ENCODE results near the gene LIMS2. TPM values are rescaled to one million over a fixed set of nuclear protein-coding genes. Genes with fewer than 3 reads are reported as not detected.

LIMS2 gene
- total and polyA plus RNA-seq, 2 donors (not counting 1 experiment from before 2014, with no cell fraction given), result 1.8 to 17.3 TPM

GRCh38 chr2:127656569-127657231 lies 18.6 kb downstream of the LIMS2 start:
- no peak overlapping the region for H3K4me3 ChIP-seq (replicated peaks in 1 of 4; ENCODE audit: control extremely low read depth in 1 of 4, insufficient read depth in 1 of 4, low read depth in 3 of 4, low read length in 4 of 4)
- no peaks in the 10 kb centered on the region for H3K27me3 ChIP-seq (ENCODE audit: control insufficient read depth, insufficient read depth, low read length)
- no peaks in the 10 kb centered on the region for H4K20me1 ChIP-seq (ENCODE audit: control insufficient read depth, extremely low read depth, insufficient read depth, low read length)
- H3K36me3 ChIP-seq (ENCODE audit: control insufficient read depth, insufficient read depth, low read length), result no peaks in the 10 kb centered on the region
- no peaks in the 10 kb centered on the region for H3K9me3 ChIP-seq (ENCODE audit: control insufficient read depth, insufficient read depth, low read depth, low read length)
- no peak for TF ChIP-seq EZH2 (IDR thresholded peaks at IDR 0.05; ENCODE audit: low read length, missing control alignments)
- TF ChIP-seq, protein P1, sequence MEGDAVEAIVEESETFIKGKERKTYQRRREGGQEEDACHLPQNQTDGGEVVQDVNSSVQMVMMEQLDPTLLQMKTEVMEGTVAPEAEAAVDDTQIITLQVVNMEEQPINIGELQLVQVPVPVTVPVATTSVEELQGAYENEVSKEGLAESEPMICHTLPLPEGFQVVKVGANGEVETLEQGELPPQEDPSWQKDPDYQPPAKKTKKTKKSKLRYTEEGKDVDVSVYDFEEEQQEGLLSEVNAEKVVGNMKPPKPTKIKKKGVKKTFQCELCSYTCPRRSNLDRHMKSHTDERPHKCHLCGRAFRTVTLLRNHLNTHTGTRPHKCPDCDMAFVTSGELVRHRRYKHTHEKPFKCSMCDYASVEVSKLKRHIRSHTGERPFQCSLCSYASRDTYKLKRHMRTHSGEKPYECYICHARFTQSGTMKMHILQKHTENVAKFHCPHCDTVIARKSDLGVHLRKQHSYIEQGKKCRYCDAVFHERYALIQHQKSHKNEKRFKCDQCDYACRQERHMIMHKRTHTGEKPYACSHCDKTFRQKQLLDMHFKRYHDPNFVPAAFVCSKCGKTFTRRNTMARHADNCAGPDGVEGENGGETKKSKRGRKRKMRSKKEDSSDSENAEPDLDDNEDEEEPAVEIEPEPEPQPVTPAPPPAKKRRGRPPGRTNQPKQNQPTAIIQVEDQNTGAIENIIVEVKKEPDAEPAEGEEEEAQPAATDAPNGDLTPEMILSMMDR (conservative IDR thresholded peaks at IDR 0.05 in 1 of 2, IDR thresholded peaks at IDR 0.05 in 1 of 2; ENCODE audit: low read depth in 1 of 2, low read length in 2 of 2), result no peak
- no peak overlapping the region for H3K27ac ChIP-seq (ENCODE audit: insufficient read depth, low read length)
- H3K4me2 ChIP-seq (ENCODE audit: extremely low read depth, insufficient read depth, low read length), result no peak overlapping the region
- no peaks in the 10 kb centered on the region for H3K4me1 ChIP-seq (ENCODE audit: control insufficient read depth, extremely low read depth, insufficient read depth, low read length)
- H3K79me2 ChIP-seq (ENCODE audit: control insufficient read depth, insufficient read depth, low read length), result no peaks in the 10 kb centered on the region
- no peak overlapping the region for H2AFZ ChIP-seq (ENCODE audit: low read length)
- H3K9ac ChIP-seq (ENCODE audit: insufficient read depth, low read length), result no peak overlapping the region
- DNase-seq (ENCODE audit: low read depth in 2 of 2), result no peak

GRCh38 chr2:127655209-127656073 lies 19.9 kb downstream of the LIMS2 start:
- DNase-seq (ENCODE audit: low read depth in 2 of 2), result no peak
- TF ChIP-seq EZH2 (IDR thresholded peaks at IDR 0.05; ENCODE audit: low read length, missing control alignments), result no peak
- TF ChIP-seq, protein P1 (conservative IDR thresholded peaks at IDR 0.05 in 1 of 2, IDR thresholded peaks at IDR 0.05 in 1 of 2; ENCODE audit: low read depth in 1 of 2, low read length in 2 of 2), result no peak

DNA sequence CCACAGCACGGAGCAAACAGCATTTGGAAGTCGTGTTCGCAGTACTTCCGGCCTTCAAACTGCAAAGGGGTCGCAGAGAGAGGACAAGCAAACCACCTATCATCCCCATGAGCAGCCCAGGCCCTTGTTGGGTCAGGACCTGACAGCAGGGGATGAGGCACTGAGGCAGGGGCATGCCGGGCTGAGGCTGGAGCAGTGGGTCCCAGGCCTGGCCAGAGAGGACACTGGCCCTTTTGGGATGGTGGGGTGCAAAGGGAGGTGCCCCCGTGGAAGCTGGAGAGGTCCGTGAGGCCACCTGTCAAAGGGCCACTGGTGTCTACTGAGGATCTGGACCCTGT lies 20.5 kb downstream of the LIMS2 start:
- Histone ChIP-seq H3K9ac (ENCODE audit: insufficient read depth, low read length) (no peak overlapping the region), H3K9me3 (ENCODE audit: control insufficient read depth, insufficient read depth, low read depth, low read length) (no peaks in the 10 kb centered on the region), H3K27ac (ENCODE audit: insufficient read depth, low read length) (no peak overlapping the region), H2AFZ (ENCODE audit: low read length) (no peak overlapping the region), H4K20me1 (ENCODE audit: control insufficient read depth, extremely low read depth, insufficient read depth, low read length) (no peaks in the 10 kb centered on the region), H3K79me2 (ENCODE audit: control insufficient read depth, insufficient read depth, low read length) (no peaks in the 10 kb centered on the region), H3K4me2 (ENCODE audit: extremely low read depth, insufficient read depth, low read length) (no peak overlapping the region), H3K4me3 (replicated peaks in 1 of 4; ENCODE audit: control extremely low read depth in 1 of 4, insufficient read depth in 1 of 4, low read depth in 3 of 4, low read length in 4 of 4) (no peak overlapping the region), H3K36me3 (ENCODE audit: control insufficient read depth, insufficient read depth, low read length) (no peaks in the 10 kb centered on the region), H3K27me3 (ENCODE audit: control insufficient read depth, insufficient read depth, low read length) (no peaks in the 10 kb centered on the region), H3K4me1 (ENCODE audit: control insufficient read depth, extremely low read depth, insufficient read depth, low read length) (no peaks in the 10 kb centered on the region)
- no peak for DNase-seq (ENCODE audit: low read depth in 2 of 2)
- no peak for TF ChIP-seq EZH2 (IDR thresholded peaks at IDR 0.05; ENCODE audit: low read length, missing control alignments)
- TF ChIP-seq, protein P1 (conservative IDR thresholded peaks at IDR 0.05 in 1 of 2, IDR thresholded peaks at IDR 0.05 in 1 of 2; ENCODE audit: low read depth in 1 of 2, low read length in 2 of 2), result no peak

More at GRCh38 chr2:127655209-127656073, 19.9 kb downstream of the LIMS2 start:
- no peaks in the 10 kb centered on the region for H3K4me1 ChIP-seq (ENCODE audit: control insufficient read depth, extremely low read depth, insufficient read depth, low read length)
- H3K4me2 ChIP-seq (ENCODE audit: extremely low read depth, insufficient read depth, low read length), result no peak overlapping the region
- H3K27ac ChIP-seq (ENCODE audit: insufficient read depth, low read length), result no peak overlapping the region
- no peaks in the 10 kb centered on the region for H3K36me3 ChIP-seq (ENCODE audit: control insufficient read depth, insufficient read depth, low read length)
- H2AFZ ChIP-seq (ENCODE audit: low read length), result no peak overlapping the region
- H4K20me1 ChIP-seq (ENCODE audit: control insufficient read depth, extremely low read depth, insufficient read depth, low read length), result no peaks in the 10 kb centered on the region
- no peaks in the 10 kb centered on the region for H3K27me3 ChIP-seq (ENCODE audit: control insufficient read depth, insufficient read depth, low read length)
- H3K4me3 ChIP-seq (replicated peaks in 1 of 4; ENCODE audit: control extremely low read depth in 1 of 4, insufficient read depth in 1 of 4, low read depth in 3 of 4, low read length in 4 of 4), result no peak overlapping the region
- no peaks in the 10 kb centered on the region for H3K79me2 ChIP-seq (ENCODE audit: control insufficient read depth, insufficient read depth, low read length)
- no peaks in the 10 kb centered on the region for H3K9me3 ChIP-seq (ENCODE audit: control insufficient read depth, insufficient read depth, low read depth, low read length)
- no peak overlapping the region for H3K9ac ChIP-seq (ENCODE audit: insufficient read depth, low read length)

Data from fibroblast of lung (primary cell).